ENCODE measurements around the gene EOLA1. TPM values are rescaled to one million over a fixed set of nuclear protein-coding genes. Genes with fewer than 3 reads are reported as not detected.
"Not testable (repeated sequence)": the region's sequence is repeated elsewhere in the genome, so short reads cannot be mapped to it uniquely, and the experiment has no call there.

EOLA1 gene
- total RNA-seq, 2 experiments from 2014 or later = 33.2 to 37.2 TPM

DNA sequence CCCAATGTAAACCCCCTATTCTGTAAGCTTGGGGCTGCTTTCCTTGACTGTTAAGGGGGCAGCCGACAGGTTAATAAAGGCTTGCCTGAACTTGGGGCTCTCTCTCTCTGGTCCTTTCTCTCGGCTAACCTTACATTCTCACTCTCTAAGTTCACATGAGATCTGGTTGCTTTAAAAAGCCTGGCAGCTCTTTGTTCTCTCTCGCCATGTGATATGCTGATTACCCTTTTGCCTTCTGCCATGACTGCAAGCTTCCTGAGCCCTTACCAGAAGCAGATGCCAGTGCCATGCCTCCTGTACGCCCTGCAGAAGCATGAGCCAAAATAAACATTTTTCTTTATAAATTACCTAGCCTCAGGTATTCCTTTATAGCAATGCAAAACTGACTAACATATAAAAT lies 14.4 kb downstream of the EOLA1 start:
- H3K9me3 Mint-ChIP-seq; H3K4me1 Mint-ChIP-seq; H3K36me3 Mint-ChIP-seq (ENCODE audit: low read depth); H3K27ac Mint-ChIP-seq; DNase-seq; CTCF ChIA-PET; POLR2A ChIA-PET; H3K4me3 Mint-ChIP-seq; H3K27me3 Mint-ChIP-seq: not testable (repeated sequence)

GRCh38 chrX:149563359-149563758 lies 22.5 kb downstream of the EOLA1 start:
- Mint-ChIP-seq H3K9me3 (no peaks in the 10 kb centered on the region), H3K27me3 (no peaks in the 10 kb centered on the region), H3K4me1 (no peaks in the 10 kb centered on the region), H3K4me3 (no peak overlapping the region), H3K36me3 (ENCODE audit: low read depth) (no peaks in the 10 kb centered on the region), H3K27ac (no peak overlapping the region)
- no peak for DNase-seq
- ChIA-PET POLR2A (no interaction called here), CTCF (no interaction called here)

DNA sequence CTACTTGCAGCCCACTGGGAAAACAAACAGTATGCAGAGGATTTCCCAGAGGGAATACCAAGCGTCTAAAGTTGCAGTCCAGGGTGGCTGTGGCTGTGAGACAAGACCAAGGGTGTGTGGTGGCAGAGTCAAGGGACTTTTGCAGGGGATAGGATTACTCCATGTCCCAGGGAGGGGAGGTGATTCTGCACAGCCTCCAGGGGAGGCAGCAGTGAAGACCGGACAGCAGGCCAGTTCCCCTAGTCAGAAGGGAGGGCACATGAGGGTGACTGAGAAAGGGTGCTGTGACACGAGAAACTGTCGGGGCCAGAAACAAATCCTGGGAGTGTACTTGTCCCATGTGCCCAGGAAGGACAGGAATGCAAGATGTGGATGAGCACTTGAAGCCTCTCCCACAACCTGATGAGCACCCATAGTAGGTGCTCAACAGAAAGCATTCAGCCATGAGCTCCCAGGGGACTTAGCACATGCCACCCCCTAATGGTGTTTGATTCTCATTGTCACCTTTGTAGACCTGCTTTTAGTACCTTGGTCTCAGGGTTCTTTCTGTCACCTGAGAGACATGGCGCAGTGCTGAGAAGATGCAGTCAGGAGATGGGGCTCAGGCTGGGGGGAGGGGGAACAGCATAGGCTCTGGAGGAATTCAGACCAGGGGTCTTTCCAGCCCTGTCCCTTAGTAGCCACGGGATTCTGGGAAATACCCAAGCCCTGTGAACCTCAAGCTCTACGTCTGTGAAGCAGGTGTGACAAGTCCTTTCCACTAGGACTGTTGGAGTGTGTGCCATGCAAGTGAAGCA lies 27.0 kb downstream of the EOLA1 start:
- no peaks in the 10 kb centered on the region for H3K9me3 Mint-ChIP-seq
- no peak overlapping the region for H3K27ac Mint-ChIP-seq
- CTCF ChIA-PET = no interaction called here
- no peak overlapping the region for H3K4me3 Mint-ChIP-seq
- POLR2A ChIA-PET = no interaction called here
- no peak for DNase-seq
- peaks cover 13% of the 10 kb centered on the region for H3K4me1 Mint-ChIP-seq
- H3K27me3 Mint-ChIP-seq = no peaks in the 10 kb centered on the region
- no peaks in the 10 kb centered on the region for H3K36me3 Mint-ChIP-seq (ENCODE audit: low read depth)

- Mint-ChIP-seq H3K4me1 (peaks cover 16% of the 10 kb centered on the region), H3K27ac (no peak overlapping the region), H3K9me3 (no peaks in the 10 kb centered on the region), H3K36me3 (ENCODE audit: low read depth) (no peaks in the 10 kb centered on the region), H3K4me3 (no peak overlapping the region), H3K27me3 (no peaks in the 10 kb centered on the region)
- ChIA-PET CTCF (no interaction called here), POLR2A (no interaction called here)
- DNase-seq = no peak
These were observed 28.0 kb downstream of the EOLA1 start for GRCh38 chrX:149568701-149569296.

DNA sequence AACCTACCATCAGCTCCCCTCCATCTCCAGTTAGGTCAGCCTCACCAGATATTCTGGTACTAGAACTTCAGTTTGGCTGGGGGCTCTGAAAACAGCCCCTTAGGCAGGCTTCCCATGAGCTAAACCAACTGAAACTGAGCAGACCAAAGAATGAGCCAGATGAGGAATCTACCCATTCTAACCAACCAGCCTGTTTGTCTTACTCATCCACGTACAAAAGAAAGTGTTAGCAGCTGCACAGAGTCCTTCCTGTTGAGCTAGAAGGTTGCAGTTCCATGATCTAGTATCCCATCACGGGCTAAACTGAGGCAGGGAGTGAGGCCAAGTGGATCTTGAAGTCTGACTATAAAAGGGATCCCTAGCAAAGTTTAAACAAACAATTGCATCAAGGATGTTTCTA lies 29.0 kb downstream of the EOLA1 start:
- POLR2A ChIA-PET = no interaction called here
- DNase-seq = no peak
- Mint-ChIP-seq H3K36me3 (ENCODE audit: low read depth) (no peaks in the 10 kb centered on the region), H3K27me3 (no peaks in the 10 kb centered on the region), H3K27ac (no peak overlapping the region), H3K4me1 (peaks cover 16% of the 10 kb centered on the region), H3K9me3 (no peaks in the 10 kb centered on the region), H3K4me3 (no peak overlapping the region)
- CTCF ChIA-PET = no interaction called here

DNA sequence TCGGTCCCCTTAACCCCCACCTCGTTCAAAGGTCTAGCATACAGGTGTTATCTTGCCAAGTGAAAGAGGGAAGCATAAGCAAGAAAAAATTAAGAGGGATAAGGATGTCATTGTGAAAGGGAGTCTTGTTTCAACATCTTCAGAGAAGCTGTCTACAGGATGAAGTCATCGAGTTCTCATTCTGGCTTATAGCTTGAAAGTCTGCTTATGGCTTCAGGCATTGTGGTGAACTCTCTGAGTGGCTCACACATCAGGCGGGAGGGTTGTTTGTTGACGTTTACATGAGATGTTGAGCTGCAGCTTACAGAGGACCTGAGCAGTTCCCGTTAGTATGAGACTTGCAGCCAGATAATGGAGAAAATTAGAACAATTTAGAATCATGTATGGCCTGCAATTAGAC lies 29.9 kb downstream of the EOLA1 start:
- Mint-ChIP-seq H3K27me3 (no peaks in the 10 kb centered on the region), H3K4me3 (no peak overlapping the region), H3K9me3 (no peaks in the 10 kb centered on the region), H3K27ac (no peak overlapping the region), H3K36me3 (ENCODE audit: low read depth) (no peaks in the 10 kb centered on the region), H3K4me1 (peaks cover 16% of the 10 kb centered on the region)
- ChIA-PET POLR2A (no interaction called here), CTCF (no interaction called here)
- DNase-seq = no peak

DNA sequence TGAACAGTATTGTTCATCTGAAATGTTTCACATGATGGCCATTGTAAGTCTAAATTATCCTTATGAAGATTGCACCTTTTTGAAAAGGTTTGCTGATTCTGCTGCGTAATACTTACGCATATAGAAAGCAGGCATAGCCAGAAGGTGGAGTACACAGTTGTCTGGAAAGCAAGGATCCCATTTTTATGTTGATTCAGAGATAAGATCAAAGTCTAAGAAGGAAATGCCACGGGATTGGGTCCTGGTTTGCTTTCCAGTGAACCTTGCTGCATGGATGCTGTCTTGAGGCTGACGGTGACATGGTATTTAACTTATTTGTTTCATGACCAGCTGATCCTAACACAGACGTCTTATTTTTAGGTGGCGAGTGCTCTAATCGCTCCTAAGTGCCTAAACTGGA lies 31.0 kb downstream of the EOLA1 start:
- DNase-seq = no peak
- Mint-ChIP-seq H3K4me3 (no peak overlapping the region), H3K36me3 (ENCODE audit: low read depth) (no peaks in the 10 kb centered on the region), H3K4me1 (peaks cover 16% of the 10 kb centered on the region), H3K27ac (no peak overlapping the region), H3K9me3 (no peaks in the 10 kb centered on the region), H3K27me3 (no peaks in the 10 kb centered on the region)
- POLR2A ChIA-PET = no interaction called here
- CTCF ChIA-PET = no interaction called here

GRCh38 chrX:149572743-149573142 lies 31.9 kb downstream of the EOLA1 start:
- Mint-ChIP-seq H3K4me1 (peaks cover 16% of the 10 kb centered on the region), H3K27ac (peak overlapping the region; percentile 81), H3K36me3 (ENCODE audit: low read depth) (no peaks in the 10 kb centered on the region), H3K4me3 (no peak overlapping the region), H3K9me3 (no peaks in the 10 kb centered on the region), H3K27me3 (no peaks in the 10 kb centered on the region)
- ChIA-PET POLR2A (no interaction called here), CTCF (interaction anchor here (0.6 kb wide), 1 partner anchor 68 kb away, joined by 3 read pairs; no protein-coding TSS in a partner anchor)
- no peak for DNase-seq

DNA sequence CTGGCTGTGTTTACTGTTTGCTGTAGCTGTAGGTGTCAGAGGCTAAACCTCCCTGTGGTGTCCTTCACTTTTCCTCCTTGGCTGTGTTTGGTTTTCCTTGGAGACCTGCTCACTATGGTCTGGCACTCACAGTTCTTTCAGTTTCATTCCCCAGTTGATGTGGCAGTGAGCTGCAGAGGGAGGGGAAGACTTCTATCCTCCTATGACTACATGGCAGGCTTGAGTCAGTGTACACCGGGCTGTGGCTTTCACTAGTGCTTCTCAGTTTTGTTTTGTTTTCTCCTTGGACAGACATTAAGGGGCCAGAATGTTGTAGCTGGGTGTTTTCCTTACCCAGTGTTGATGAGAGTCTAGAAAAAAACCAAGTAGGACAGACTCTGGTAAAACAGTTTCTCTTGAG lies 32.6 kb downstream of the EOLA1 start:
- H3K4me3 Mint-ChIP-seq; H3K27me3 Mint-ChIP-seq; CTCF ChIA-PET; H3K36me3 Mint-ChIP-seq (ENCODE audit: low read depth); H3K27ac Mint-ChIP-seq; POLR2A ChIA-PET; H3K9me3 Mint-ChIP-seq; DNase-seq: not testable (repeated sequence)
- H3K4me1 Mint-ChIP-seq = peaks cover 16% of the 10 kb centered on the region

- H3K4me3 Mint-ChIP-seq; H3K4me1 Mint-ChIP-seq; DNase-seq; H3K27me3 Mint-ChIP-seq; H3K27ac Mint-ChIP-seq; H3K36me3 Mint-ChIP-seq (ENCODE audit: low read depth); CTCF ChIA-PET; POLR2A ChIA-PET; H3K9me3 Mint-ChIP-seq: not testable (repeated sequence)
These were observed 44.8 kb downstream of the EOLA1 start for GRCh38 chrX:149585631-149586030.

DNA sequence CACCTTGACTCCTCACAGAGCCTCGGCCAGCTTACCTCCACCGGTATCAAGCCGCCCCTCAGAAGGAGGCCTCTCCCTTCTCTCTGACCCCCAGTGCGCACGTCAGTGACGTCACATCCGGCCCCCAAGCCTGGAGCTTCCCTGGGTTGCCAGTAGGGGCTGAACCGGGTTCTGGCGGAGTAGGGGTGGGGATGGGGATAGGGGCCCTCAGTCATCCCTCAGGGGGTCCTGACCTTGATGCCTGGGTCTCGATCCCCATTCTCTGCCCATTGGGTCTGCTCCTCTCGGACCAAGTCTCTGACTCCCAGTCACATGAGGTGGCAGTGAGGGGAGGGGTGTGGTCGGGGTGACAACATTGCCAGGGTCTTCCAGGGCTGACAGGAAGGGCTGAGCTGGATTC lies 46.5 kb downstream of the EOLA1 start, which contains the start of gene MAGEA9B:
TSS of gene MAGEA9B (minus strand) at position 101 of the 400 bp plus-strand sequence. CDS start 4,280 bp downstream, outside the sequence.
- H3K9me3 Mint-ChIP-seq; H3K27ac Mint-ChIP-seq; H3K4me3 Mint-ChIP-seq; DNase-seq; CTCF ChIA-PET; H3K4me1 Mint-ChIP-seq; H3K27me3 Mint-ChIP-seq; POLR2A ChIA-PET; H3K36me3 Mint-ChIP-seq (ENCODE audit: low read depth): not testable (repeated sequence)

DNA sequence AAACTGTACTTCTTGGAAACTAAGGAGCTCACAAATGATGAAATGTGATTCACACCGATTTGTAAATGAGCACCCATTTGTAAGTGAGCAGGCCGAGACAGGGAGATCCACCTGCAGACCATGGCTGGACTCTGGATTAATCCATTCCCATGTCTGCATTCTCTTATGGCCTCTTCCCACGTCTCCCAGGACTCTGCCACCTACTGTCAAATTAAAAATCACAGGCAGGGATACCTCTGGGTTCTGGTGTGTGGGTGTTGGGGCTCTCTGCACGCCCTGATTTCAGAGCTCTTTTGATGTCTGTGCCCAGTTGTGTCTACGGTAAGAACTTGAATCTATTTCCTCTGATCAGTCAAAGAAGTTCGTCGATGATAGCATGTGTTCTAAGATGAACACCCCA lies 50.2 kb downstream of the EOLA1 start:
- CTCF ChIA-PET; H3K4me1 Mint-ChIP-seq; H3K27ac Mint-ChIP-seq; H3K36me3 Mint-ChIP-seq (ENCODE audit: low read depth); H3K27me3 Mint-ChIP-seq; DNase-seq; H3K4me3 Mint-ChIP-seq; POLR2A ChIA-PET; H3K9me3 Mint-ChIP-seq: not testable (repeated sequence)

DNA sequence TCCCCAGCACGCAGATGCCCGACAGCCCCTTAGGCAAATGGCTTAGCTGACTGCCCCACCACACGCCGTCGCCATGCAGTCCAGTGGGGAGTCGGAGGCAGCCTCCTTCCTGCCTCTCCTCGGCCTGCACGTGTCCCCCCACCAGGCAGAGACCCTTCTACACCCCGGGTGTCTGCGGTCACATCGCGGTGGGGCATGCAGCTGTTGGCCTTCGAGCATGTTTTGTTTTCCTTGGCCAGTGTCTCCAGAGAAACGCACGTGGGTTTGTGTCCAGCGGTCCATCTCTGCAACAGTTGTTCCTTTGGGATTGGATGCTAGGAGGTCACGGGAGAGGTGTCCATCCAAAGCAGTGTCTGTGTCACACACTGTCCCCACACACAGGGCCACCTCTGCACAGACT lies 54.4 kb downstream of the EOLA1 start, which contains the start of gene HSFX2:
TSS of gene HSFX2 (minus strand) at position 101 of the 400 bp plus-strand sequence. CDS start 614 bp downstream, outside the sequence.
- CTCF ChIA-PET; H3K4me1 Mint-ChIP-seq; POLR2A ChIA-PET; H3K9me3 Mint-ChIP-seq; H3K4me3 Mint-ChIP-seq; DNase-seq; H3K36me3 Mint-ChIP-seq (ENCODE audit: low read depth); H3K27ac Mint-ChIP-seq; H3K27me3 Mint-ChIP-seq: not testable (repeated sequence)

GRCh38 chrX:149595943-149596342 lies 55.1 kb downstream of the EOLA1 start:
- H3K36me3 Mint-ChIP-seq (ENCODE audit: low read depth); H3K27me3 Mint-ChIP-seq; H3K4me3 Mint-ChIP-seq; CTCF ChIA-PET; DNase-seq; H3K4me1 Mint-ChIP-seq; H3K27ac Mint-ChIP-seq; H3K9me3 Mint-ChIP-seq; POLR2A ChIA-PET: not testable (repeated sequence)
